Esophagus muscularis mucosa (tissue), 3 donors: Measurements from ENCODE around the gene KLHL29.

Source experiments
- POLR2AphosphoS5 ChIP-seq, 2 donors: sonication (generic); formaldehyde crosslinking; IDR thresholded peaks; one replicate each; pipeline ENCODE4 v1.6.1; 2017; ENCODE audit warnings: antibody characterized with exemption in 2 of 2
- TF ChIP-seq, protein P1 (sequence below), 3 experiments: fragments of 200-600 bp in 2 of 3; fragments of 450-650 bp in 1 of 3; sonication (generic) in 2 of 3; IDR thresholded peaks; one replicate each; pipeline ENCODE4 v1.5.1; 2017 to 2019; ENCODE audit warnings: antibody characterized with exemption in 3 of 3, mild to moderate bottlenecking in 2 of 3, moderate library complexity in 1 of 3

- TF ChIP-seq, protein P1, sequence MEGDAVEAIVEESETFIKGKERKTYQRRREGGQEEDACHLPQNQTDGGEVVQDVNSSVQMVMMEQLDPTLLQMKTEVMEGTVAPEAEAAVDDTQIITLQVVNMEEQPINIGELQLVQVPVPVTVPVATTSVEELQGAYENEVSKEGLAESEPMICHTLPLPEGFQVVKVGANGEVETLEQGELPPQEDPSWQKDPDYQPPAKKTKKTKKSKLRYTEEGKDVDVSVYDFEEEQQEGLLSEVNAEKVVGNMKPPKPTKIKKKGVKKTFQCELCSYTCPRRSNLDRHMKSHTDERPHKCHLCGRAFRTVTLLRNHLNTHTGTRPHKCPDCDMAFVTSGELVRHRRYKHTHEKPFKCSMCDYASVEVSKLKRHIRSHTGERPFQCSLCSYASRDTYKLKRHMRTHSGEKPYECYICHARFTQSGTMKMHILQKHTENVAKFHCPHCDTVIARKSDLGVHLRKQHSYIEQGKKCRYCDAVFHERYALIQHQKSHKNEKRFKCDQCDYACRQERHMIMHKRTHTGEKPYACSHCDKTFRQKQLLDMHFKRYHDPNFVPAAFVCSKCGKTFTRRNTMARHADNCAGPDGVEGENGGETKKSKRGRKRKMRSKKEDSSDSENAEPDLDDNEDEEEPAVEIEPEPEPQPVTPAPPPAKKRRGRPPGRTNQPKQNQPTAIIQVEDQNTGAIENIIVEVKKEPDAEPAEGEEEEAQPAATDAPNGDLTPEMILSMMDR (IDR thresholded peaks at IDR 0.05) = no peak
- TF ChIP-seq POLR2AphosphoS5 (IDR thresholded peaks at IDR 0.05) = no peak
Observed at GRCh38 chr2:23380562-23381065, 4.4 kb upstream of the KLHL29 start.
